Colonic mucosa (tissue), 4 donors: ENCODE measurements around the gene OPN4. TPM values are rescaled to one million over a fixed set of nuclear protein-coding genes. Genes with fewer than 3 reads are reported as not detected.

Source experiments
- DNase-seq: peaks from one replicate; pipeline ENCODE4 v3.0.0-alpha.2; 2020
- H3K27ac ChIP-seq: fragments of 200-600 bp; one replicate; pipeline ENCODE4 v1.8.0; 2021
- H3K27me3 ChIP-seq: fragments of 200-600 bp; one replicate; pipeline ENCODE4 v1.8.0; 2021
- H3K36me3 ChIP-seq: fragments of 200-600 bp; one replicate; pipeline ENCODE4 v1.8.0; 2021
- H3K4me1 ChIP-seq: fragments of 200-600 bp; one replicate; pipeline ENCODE4 v1.8.0; 2021; ENCODE audit warnings: mild to moderate bottlenecking
- H3K4me3 ChIP-seq: fragments of 200-600 bp; one replicate; pipeline ENCODE4 v1.8.0; 2021
- H3K9ac ChIP-seq, 2 donors: one replicate each; pipeline ENCODE4 v1.7.0; 2013; ENCODE audit warnings: control low read depth in 2 of 2, low read depth in 2 of 2, low read length in 2 of 2
- H3K9me3 ChIP-seq: fragments of 200-600 bp; one replicate; pipeline ENCODE4 v1.8.0; 2021
- intact Hi-C: fragments of 100-400 bp; cut with DNase I; formaldehyde crosslinking; loops from one replicate; pipeline ENCODE4 v1.14.1; 2022
- total RNA-seq, 2 donors: library from RNA; stranded (reverse); fragmentation: NEBNext Ultra II Directional in 1 of 2; extraction: Animal tissue kit (Norgen Biotek cat#: 25700) in 1 of 2; gene quantifications; one replicate each; pipeline ENCODE4 v1.2.1, GENCODE V29; 2021
- TF ChIP-seq, protein P1 (sequence below): fragments of 200-600 bp; IDR thresholded peaks from one replicate; pipeline ENCODE4 v1.8.0; 2022; ENCODE audit warnings: antibody characterized with exemption, mild to moderate bottlenecking
- donor health status: healthy.
- donor health status: DM: no; HTN: no; CAD: no.
- donor health status: DM: no; HTN: no; CAD: no.

Gene OPN4
- total RNA-seq, 2 donors from 2014 or later, result not detected

DNA sequence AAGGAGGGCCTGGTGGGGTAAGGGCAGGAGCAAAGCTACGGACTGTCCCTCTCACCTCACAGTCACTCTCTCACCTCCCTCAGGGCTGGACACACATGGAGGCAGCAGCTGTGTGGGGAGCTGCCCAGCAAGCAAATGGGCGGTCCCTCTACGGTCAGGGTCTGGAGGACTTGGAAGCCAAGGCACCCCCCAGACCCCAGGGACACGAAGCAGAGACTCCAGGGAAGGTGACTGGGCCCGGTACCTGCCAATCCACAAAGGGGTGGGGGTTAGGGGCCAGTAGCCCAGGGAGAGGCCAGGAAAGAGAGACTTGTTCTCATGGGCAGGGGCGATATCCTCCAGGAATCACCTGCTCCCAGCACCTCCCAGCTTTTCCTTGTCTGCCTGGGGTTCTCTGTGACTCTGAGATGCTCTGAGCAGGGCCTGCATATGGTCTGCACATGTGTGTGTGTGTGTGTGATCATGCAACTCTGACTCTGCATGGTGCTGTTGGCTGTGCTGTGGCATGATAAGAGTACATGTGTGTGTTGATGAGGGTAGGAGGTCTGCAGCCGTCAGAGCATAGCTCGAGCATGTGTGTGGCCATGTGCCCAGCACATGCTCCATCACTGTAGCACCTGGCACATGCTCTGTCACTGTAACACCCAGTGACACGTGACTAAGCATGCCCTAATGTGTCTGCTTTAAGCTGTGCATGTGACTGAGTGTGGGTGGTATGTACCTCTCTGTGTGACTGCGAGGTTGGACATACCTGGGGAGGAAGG, 9.4 kb downstream of the OPN4 start:
- Histone ChIP-seq H3K36me3 (no peaks in the 10 kb centered on the region), H3K27me3 (no peaks in the 10 kb centered on the region), H3K4me3 (no peak overlapping the region), H3K27ac (no peak overlapping the region), H3K4me1 (no peaks in the 10 kb centered on the region), H3K9me3 (no peaks in the 10 kb centered on the region), H3K9ac (no peak overlapping the region)
- TF ChIP-seq, protein P1, sequence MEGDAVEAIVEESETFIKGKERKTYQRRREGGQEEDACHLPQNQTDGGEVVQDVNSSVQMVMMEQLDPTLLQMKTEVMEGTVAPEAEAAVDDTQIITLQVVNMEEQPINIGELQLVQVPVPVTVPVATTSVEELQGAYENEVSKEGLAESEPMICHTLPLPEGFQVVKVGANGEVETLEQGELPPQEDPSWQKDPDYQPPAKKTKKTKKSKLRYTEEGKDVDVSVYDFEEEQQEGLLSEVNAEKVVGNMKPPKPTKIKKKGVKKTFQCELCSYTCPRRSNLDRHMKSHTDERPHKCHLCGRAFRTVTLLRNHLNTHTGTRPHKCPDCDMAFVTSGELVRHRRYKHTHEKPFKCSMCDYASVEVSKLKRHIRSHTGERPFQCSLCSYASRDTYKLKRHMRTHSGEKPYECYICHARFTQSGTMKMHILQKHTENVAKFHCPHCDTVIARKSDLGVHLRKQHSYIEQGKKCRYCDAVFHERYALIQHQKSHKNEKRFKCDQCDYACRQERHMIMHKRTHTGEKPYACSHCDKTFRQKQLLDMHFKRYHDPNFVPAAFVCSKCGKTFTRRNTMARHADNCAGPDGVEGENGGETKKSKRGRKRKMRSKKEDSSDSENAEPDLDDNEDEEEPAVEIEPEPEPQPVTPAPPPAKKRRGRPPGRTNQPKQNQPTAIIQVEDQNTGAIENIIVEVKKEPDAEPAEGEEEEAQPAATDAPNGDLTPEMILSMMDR, result no peak
- no peak for DNase-seq
- intact Hi-C loops, result no loop called here

- Histone ChIP-seq H3K27me3 (no peaks in the 10 kb centered on the region), H3K9me3 (no peaks in the 10 kb centered on the region), H3K9ac (no peak overlapping the region), H3K4me1 (no peaks in the 10 kb centered on the region), H3K4me3 (no peak overlapping the region), H3K27ac (no peak overlapping the region), H3K36me3 (no peaks in the 10 kb centered on the region)
- intact Hi-C loops, result no loop called here
- TF ChIP-seq, protein P1, result no peak
- no peak for DNase-seq
These were observed 10.2 kb downstream of the OPN4 start for GRCh38 chr10:86664341-86665217.

DNA sequence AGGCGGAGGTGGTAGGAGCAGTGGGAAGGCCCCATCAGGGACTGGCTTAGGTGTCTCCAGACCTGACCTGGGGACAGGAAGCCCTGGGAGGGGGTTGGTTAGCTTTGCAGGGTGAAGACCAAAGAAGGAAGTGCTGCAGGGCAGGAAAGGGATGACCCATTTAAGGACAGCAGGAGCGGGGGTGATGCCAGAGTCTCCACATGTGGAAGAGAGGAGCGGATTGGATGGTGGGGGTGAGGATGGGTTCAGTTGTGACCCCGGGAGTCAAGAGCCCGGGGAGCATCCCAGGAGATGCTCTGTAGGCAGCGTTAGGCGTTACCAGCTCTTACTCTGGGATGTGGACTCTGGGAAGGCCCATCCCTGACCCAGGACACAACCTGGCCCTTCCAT, 10.9 kb downstream of the OPN4 start:
- H3K27ac ChIP-seq, result no peak overlapping the region
- no peaks in the 10 kb centered on the region for H3K27me3 ChIP-seq
- H3K36me3 ChIP-seq, result no peaks in the 10 kb centered on the region
- TF ChIP-seq, protein P1, result no peak
- no peak overlapping the region for H3K9ac ChIP-seq
- no peaks in the 10 kb centered on the region for H3K9me3 ChIP-seq
- intact Hi-C loops, result no loop called here
- H3K4me1 ChIP-seq, result no peaks in the 10 kb centered on the region
- DNase-seq, result no peak
- no peak overlapping the region for H3K4me3 ChIP-seq

DNA sequence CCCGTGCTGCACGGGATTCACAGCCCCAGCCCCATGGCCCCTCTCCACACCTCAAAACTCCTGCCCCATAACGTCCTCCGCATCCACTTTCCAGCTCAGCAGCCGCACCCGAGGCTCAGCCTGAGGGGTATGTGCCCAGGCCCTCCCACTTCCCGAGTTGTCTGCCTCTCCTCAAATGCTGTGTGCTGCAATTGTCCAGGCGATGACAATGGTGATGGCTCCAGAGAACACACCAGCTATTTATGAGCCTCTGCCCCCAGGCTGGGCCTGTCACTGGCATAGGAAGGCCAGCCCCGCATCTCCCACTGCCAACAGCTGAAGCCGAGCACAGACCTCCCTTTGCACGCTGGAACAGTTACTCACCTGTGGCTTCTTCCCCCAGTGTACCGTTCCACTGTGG, 11.5 kb downstream of the OPN4 start:
- Histone ChIP-seq H3K27ac (no peak overlapping the region), H3K36me3 (no peaks in the 10 kb centered on the region), H3K9ac (no peak overlapping the region), H3K4me3 (no peak overlapping the region), H3K27me3 (no peaks in the 10 kb centered on the region), H3K4me1 (no peaks in the 10 kb centered on the region), H3K9me3 (no peaks in the 10 kb centered on the region)
- DNase-seq, result no peak
- TF ChIP-seq, protein P1, result no peak
- intact Hi-C loops, result no loop called here

- H3K9ac ChIP-seq, result no peak overlapping the region
- H3K9me3 ChIP-seq, result no peaks in the 10 kb centered on the region
- no peak for DNase-seq
- no peaks in the 10 kb centered on the region for H3K27me3 ChIP-seq
- H3K27ac ChIP-seq, result no peak overlapping the region
- H3K36me3 ChIP-seq, result no peaks in the 10 kb centered on the region
- H3K4me1 ChIP-seq, result peaks cover 5% of the 10 kb centered on the region
- H3K4me3 ChIP-seq, result no peak overlapping the region
- TF ChIP-seq, protein P1, result no peak
- intact Hi-C loops, result no loop called here
These were observed 12.2 kb downstream of the OPN4 start for GRCh38 chr10:86666538-86666937.
